Esophagus muscularis mucosa (tissue), 4 donors: ENCODE data around the gene MDM1. TPM values are rescaled to one million over a fixed set of nuclear protein-coding genes. Genes with fewer than 3 reads are reported as not detected.

ENCODE experiments used
- DNase-seq: peaks from one replicate; pipeline ENCODE4 v3.0.0-alpha.2; 2017; ENCODE audit errors: extremely low spot score
- H3K27ac ChIP-seq, 4 donors: fragments of 200-600 bp; sonication (generic); replicated peaks in 1 of 4; 1 replicate in 3 of 4; 2 replicates in 1 of 4; pipeline ENCODE4 v1.5.1; 2016 to 2019; ENCODE audit warnings: mild to moderate bottlenecking in 1 of 4
- H3K27me3 ChIP-seq, 4 donors: fragments of 200-600 bp; sonication (generic); one replicate each; pipeline versions ENCODE4 v1.5.1 to v1.6.0; 2016 to 2019
- H3K36me3 ChIP-seq, 4 donors: fragments of 200-600 bp; sonication (generic); one replicate each; pipeline ENCODE4 v1.5.1; 2016 to 2019
- H3K4me1 ChIP-seq, 4 donors: fragments of 200-600 bp; sonication (generic); one replicate each; pipeline ENCODE4 v1.5.1; 2016 to 2019
- H3K4me3 ChIP-seq, 4 donors: fragments of 200-600 bp; sonication (generic); 1 replicate in 2 of 4; 2 replicates in 2 of 4; pipeline ENCODE4 v1.5.1; 2016 to 2019; ENCODE audit warnings: mild to moderate bottlenecking in 4 of 4, moderate library complexity in 1 of 4
- H3K9me3 ChIP-seq, 4 donors: fragments of 200-600 bp; sonication (generic); 1 replicate in 3 of 4; 2 replicates in 1 of 4; pipeline ENCODE4 v1.5.1; 2016 to 2019
- EP300 ChIP-seq: sonication (generic); formaldehyde crosslinking; IDR thresholded peaks from one replicate; pipeline ENCODE4 v1.6.1; 2017; ENCODE audit warnings: antibody characterized with exemption
- POLR2A ChIP-seq: fragments of 450-650 bp; IDR thresholded peaks from one replicate; pipeline ENCODE4 v1.6.1; 2017; ENCODE audit warnings: antibody characterized with exemption, moderate library complexity, mild to moderate bottlenecking, low read depth
- POLR2AphosphoS5 ChIP-seq, 2 donors: sonication (generic); formaldehyde crosslinking; IDR thresholded peaks; one replicate each; pipeline ENCODE4 v1.6.1; 2017; ENCODE audit warnings: antibody characterized with exemption in 2 of 2
- WGBS: methylation state at CpG from one replicate; pipeline ENCODE4 v1.1.5; 2018; 5-methylcytosine and 5-hydroxymethylcytosine counted together
- intact Hi-C: fragments of 100-400 bp; cut with DNase I; formaldehyde crosslinking; loops from one replicate; pipeline ENCODE4 v1.15.1; 2023
- total RNA-seq, 4 donors: library from RNA; depleted of rRNA; stranded (reverse); fragments of >200 nt; gene quantifications; one replicate each; pipeline versions ENCODE4 v1.1.0 to v1.2.1, GENCODE V29; 2016
- TF ChIP-seq, protein P1 (sequence below), 3 experiments: fragments of 200-600 bp in 2 of 3; fragments of 450-650 bp in 1 of 3; sonication (generic) in 2 of 3; IDR thresholded peaks; one replicate each; pipeline ENCODE4 v1.5.1; 2017 to 2019; ENCODE audit warnings: antibody characterized with exemption in 3 of 3, mild to moderate bottlenecking in 2 of 3, moderate library complexity in 1 of 3

MDM1 gene, protein sequence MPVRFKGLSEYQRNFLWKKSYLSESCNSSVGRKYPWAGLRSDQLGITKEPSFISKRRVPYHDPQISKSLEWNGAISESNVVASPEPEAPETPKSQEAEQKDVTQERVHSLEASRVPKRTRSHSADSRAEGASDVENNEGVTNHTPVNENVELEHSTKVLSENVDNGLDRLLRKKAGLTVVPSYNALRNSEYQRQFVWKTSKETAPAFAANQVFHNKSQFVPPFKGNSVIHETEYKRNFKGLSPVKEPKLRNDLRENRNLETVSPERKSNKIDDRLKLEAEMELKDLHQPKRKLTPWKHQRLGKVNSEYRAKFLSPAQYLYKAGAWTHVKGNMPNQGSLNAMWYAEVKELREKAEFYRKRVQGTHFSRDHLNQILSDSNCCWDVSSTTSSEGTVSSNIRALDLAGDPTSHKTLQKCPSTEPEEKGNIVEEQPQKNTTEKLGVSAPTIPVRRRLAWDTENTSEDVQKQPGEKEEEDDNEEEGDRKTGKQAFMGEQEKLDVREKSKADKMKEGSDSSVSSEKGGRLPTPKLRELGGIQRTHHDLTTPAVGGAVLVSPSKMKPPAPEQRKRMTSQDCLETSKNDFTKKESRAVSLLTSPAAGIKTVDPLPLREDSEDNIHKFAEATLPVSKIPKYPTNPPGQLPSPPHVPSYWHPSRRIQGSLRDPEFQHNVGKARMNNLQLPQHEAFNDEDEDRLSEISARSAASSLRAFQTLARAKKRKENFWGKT
- total RNA-seq, result 10 to 100 TPM; 11.3 to 33.2 (median 14.7) TPM

DNA sequence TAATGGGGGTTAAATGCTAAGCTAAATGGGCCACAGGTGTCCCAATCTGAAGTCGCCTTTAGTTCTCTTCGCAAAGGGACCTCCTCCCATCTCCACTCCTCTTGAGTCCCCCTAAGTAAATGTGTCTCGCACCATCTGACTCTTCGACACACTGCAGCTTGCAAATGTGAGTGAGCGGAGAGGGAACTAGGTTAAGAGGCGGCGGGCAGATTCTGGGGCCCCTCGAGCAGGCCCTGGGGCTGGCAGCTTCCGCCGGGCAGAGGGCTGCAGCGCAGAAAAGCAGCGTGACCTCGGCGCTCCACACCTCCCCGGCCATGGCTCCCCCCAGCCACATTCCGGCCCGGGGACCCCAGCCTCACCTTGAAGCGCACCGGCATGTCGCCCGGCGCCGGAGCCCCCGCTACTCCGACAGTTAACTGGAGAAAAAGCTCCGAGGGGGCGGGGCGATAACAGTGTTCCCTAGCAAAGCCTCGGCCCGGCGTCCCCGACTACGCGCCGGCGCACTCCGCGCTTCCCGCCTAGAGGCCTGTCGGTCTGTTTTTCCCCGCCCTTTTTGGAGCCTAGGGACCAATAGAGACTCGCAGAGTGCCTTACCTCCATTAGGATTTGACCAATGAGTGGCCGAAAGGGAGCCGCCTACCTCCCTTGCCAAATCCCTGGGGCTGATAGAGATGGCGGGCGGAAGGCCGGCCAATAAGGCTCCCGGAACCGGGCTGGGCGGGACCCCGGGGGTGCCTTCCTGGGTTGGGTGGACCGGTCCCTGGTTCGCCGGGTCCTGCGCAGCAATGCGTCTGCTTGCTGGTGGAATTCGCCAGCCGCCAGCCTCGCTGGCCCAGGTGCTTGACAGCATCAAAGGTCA, at the start of gene MDM1:
Gene MDM1 (minus strand): TSS at position 494 of the 859 bp plus-strand sequence. CDS start 117 bp downstream, at position 377.
- WGBS, result 0% methylated on average over 16 of the region's 59 CpGs
- TF ChIP-seq EP300, result no peak
- peak; percentile 74 to 84 for TF ChIP-seq POLR2AphosphoS5 (IDR thresholded peaks at IDR 0.05)
- no peaks in the 10 kb centered on the region for H3K27me3 ChIP-seq
- peak within 1 kb of the TSS; percentile 71 to 83 (median 80) for H3K27ac ChIP-seq
- intact Hi-C loops, result no loop called here
- peak; percentile 98 for DNase-seq
- no peaks in the 10 kb centered on the region for H3K9me3 ChIP-seq
- peak within 1 kb of the TSS; percentile 71 to 89 (median 84) for H3K4me3 ChIP-seq
- H3K36me3 ChIP-seq, result peaks cover 0 to 14% (median 2%) of the 10 kb centered on the region in 4 donors
- peaks cover 9 to 66% (median 43%) of the 10 kb centered on the region in 4 donors for H3K4me1 ChIP-seq

DNA sequence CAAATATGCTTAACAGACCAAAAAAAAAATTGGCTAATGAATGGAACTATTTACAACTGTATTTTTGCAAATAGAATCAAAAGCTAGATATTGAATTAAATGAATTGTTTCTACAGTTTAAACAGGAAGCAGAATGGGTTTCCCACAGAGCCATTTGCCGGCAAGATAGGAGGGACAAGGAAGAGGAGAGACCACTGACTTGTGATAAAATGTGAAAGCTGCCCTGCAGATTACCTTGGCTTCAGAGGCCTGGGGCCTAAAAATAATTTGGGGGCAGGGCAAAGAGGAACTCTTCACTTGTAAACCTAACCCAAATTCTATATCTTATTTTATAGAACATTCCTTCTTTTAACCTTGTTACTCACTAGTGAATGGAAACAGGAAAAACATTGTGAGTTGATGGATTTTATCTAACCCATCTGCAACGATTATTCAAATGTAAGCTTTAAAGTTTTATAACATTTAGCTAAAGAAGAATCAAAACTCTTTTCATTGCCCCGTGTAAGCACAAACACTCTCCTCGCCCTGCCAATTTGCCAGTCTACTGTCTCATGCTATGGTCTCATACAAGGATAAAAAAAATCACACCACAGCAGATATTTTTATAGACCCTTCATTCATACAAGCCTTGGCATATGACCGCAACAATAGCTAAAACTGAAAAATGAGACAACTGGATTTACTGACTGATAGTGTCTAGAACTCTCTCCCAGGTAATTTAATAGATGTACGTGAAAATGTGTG, 49.5 kb upstream of the MDM1 start:
- Histone ChIP-seq H3K4me3 (no peak overlapping the region), H3K9me3 (no peaks in the 10 kb centered on the region), H3K36me3 (no peaks in the 10 kb centered on the region), H3K27me3 (no peaks in the 10 kb centered on the region), H3K4me1 (peaks cover 13 to 23% (median 20%) of the 10 kb centered on the region in 4 donors), H3K27ac (no peak overlapping the region)
- intact Hi-C loops, result no loop called here
- WGBS, result 80% methylated on average over 6 of the region's 6 CpGs
- no peak for TF ChIP-seq POLR2A
- TF ChIP-seq EP300, result no peak
- TF ChIP-seq, protein P1, sequence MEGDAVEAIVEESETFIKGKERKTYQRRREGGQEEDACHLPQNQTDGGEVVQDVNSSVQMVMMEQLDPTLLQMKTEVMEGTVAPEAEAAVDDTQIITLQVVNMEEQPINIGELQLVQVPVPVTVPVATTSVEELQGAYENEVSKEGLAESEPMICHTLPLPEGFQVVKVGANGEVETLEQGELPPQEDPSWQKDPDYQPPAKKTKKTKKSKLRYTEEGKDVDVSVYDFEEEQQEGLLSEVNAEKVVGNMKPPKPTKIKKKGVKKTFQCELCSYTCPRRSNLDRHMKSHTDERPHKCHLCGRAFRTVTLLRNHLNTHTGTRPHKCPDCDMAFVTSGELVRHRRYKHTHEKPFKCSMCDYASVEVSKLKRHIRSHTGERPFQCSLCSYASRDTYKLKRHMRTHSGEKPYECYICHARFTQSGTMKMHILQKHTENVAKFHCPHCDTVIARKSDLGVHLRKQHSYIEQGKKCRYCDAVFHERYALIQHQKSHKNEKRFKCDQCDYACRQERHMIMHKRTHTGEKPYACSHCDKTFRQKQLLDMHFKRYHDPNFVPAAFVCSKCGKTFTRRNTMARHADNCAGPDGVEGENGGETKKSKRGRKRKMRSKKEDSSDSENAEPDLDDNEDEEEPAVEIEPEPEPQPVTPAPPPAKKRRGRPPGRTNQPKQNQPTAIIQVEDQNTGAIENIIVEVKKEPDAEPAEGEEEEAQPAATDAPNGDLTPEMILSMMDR (IDR thresholded peaks at IDR 0.05), result no peak
- no peak for TF ChIP-seq POLR2AphosphoS5 (IDR thresholded peaks at IDR 0.05)
- no peak for DNase-seq

DNA sequence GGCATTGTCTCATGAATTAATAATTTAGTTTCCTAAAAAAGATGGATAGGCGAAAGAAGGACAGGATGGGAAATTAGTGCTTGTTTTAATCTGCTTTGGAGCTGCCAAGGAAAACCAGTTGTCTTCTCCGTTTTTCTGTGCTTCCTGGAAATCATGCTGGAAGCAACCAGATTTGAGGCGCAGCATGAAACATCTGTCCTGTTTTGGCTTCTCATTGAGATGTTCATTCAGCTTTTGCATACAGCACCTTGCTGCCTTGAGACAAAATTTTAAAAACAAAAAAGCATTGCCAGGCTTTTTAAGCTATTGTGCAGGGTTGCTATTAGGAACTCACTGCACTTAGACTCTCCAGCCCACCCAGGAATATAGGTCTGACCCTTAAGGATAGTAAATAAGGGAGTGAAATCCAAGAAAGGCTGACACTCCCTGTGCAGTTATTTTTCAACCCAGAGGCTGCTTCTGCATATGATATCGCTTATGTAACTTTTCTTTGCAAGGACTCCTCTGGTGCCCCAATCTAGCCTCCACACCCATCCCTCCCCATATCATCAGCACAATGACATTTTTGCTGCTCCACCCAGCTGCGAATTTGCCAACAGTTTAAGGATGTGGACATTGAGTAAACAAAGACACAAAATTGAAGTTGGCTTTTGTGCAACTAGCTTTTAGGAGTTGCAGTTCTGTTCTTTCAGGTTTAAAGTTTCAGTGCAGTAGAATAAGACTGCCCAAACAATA, 46.9 kb upstream of the MDM1 start:
- TF ChIP-seq, protein P1 (IDR thresholded peaks at IDR 0.05), result no peak
- no peak for TF ChIP-seq EP300
- TF ChIP-seq POLR2AphosphoS5 (IDR thresholded peaks at IDR 0.05), result no peak
- no peak for TF ChIP-seq POLR2A
- DNase-seq, result no peak
- Histone ChIP-seq H3K4me1 (peaks cover 13 to 33% (median 20%) of the 10 kb centered on the region in 4 donors), H3K36me3 (no peaks in the 10 kb centered on the region), H3K27ac (peak overlapping the region in 1 of 4 donors; percentile 31), H3K9me3 (no peaks in the 10 kb centered on the region), H3K4me3 (no peak overlapping the region), H3K27me3 (no peaks in the 10 kb centered on the region)
- 41% methylated on average over 5 of the region's 5 CpGs for WGBS
- intact Hi-C loops, result no loop called here

DNA sequence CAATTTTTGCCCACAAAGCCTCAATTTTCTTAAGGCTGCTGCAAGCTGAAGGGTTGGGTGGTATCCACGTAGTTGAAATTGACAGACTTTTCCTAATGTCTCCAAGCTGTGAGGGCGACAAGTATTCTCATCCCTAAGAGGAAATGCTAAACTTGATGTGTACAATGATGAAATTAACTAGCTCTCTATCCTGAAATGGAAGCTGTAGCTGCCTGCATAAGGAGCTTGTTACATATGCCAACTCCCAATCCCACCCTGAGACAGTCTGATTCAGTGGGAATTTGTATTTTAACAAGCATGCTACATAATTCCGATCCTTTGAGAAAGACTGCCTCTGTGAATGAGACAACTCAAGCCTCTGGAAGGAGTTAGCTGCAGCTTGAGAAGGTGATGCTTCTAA, 45.7 kb upstream of the MDM1 start:
- no peak for DNase-seq
- Histone ChIP-seq H3K4me1 (peaks cover 16 to 33% (median 20%) of the 10 kb centered on the region in 4 donors), H3K9me3 (no peaks in the 10 kb centered on the region), H3K27me3 (no peaks in the 10 kb centered on the region), H3K4me3 (no peak overlapping the region), H3K36me3 (no peaks in the 10 kb centered on the region), H3K27ac (no peak overlapping the region)
- 80% methylated on average over 3 of the region's 3 CpGs for WGBS
- intact Hi-C loops, result no loop called here
- TF ChIP-seq EP300, result no peak
- no peak for TF ChIP-seq POLR2A
- TF ChIP-seq, protein P1 (IDR thresholded peaks at IDR 0.05), result no peak
- TF ChIP-seq POLR2AphosphoS5 (IDR thresholded peaks at IDR 0.05), result no peak
